Activated naive CD8-positive, alpha-beta T cell treated with anti-CD3 and anti-CD28 coated beads, Interleukin-2, amount 50 U/mL, for 16 hours (primary cell): Measurements from ENCODE around the gene GPR15.

ENCODE experiments used
- DNase-seq: peaks from one replicate; pipeline ENCODE4 v3.0.0-alpha.2; 2020; ENCODE audit warnings: low read depth, low spot score

GPR15 gene

DNA sequence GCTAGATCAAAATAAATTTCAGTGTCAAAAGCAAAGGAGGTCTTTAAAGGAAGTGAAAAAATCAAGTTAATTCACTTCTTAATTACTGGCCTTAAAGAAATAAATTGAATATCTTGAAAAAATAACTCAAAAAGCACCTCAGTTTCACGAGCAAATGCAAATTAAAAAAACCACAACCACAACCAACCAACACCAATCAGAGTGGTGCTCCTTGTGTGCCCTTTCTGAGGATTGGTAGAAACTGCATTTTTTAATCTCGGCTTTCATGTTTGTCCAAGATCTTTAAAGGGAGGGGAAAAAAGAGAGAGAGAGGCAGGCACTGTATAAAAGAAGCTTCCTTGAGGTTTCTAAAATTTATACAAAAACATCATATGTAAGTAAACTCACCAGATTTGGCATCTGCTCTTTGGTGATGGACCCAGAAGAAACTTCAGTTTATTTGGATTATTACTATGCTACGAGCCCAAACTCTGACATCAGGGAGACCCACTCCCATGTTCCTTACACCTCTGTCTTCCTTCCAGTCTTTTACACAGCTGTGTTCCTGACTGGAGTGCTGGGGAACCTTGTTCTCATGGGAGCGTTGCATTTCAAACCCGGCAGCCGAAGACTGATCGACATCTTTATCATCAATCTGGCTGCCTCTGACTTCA lies at the start of gene GPR15:
Gene GPR15 (plus strand): TSS at position 357 of the 653 bp plus-strand sequence. CDS start 56 bp downstream, at position 413.
- no peak for DNase-seq

DNA sequence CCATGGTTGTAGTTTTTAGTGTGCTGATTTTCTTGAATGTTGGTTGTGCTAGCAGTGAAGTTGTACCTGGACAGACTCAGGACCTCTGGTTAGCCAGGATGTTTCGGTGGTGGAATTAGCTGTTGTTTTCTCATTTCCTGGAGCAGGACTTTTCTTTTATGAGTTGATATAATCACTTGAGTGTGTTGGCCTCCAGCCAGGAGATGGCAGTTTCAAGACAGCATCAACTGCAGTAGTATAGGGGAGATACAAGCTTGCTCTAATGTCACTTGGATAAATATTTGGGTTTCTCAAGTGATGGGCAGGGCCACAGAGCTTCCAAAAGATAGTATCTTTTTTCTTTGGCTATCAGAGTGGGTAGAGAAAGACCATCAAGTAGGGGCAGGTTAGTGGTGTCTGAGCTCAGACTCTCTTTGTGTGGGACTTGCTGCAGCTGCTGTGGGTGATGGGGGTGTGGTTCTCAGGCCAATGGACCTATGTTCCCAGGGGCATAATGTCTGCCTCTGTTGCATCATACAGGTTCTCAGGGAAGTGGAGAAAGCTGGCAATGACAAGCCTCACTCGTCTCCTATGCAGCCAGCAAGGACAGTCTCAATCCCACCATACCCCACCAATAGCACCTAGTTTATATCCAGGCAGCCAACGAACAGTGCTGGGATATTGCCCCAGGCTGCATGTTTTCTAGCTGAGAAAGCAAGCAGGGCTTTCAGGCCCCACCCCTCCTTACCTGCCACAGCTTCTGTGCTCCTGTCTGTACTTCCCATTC lies 48.9 kb upstream of the GPR15 start:
- DNase-seq = no peak

DNA sequence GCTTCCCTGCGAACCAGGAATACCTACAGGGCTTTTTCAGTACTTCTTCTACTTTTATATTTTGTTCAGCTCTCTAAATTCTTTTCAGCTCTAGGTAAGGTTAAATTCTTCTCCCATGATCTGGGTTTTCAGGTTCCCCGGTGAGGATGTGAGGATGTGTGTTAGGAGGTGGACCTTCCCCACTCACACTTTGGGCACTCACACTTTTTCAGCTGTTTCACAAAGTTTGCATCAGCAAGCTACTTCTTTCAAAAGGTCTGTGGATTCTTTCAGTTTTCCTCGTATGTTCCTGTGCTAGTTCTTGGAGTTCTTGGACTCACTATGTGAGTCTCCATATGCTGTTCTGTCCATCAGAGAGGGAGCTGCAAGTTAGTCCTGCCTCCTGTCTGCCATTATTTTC lies 48.2 kb upstream of the GPR15 start:
- DNase-seq = no peak

DNA sequence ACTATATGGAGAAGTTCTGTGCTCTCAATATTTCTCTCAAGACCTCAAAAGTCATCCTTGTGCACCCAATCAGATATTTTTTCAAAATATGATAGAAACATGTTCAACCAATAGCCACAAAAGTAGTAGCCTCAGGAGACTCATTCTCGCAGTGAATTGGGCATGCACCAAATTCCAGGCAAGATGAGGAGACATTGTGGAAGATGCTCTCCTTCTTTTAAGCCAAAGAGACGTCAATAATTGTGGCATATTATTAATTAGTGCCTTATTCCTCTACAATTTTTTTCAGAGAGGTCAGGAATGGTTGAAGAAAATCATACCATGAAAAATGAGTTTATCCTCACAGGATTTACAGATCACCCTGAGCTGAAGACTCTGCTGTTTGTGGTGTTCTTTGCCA lies 34.4 kb upstream of the GPR15 start, which contains the start of gene OR5K2:
Gene OR5K2 (plus strand): TSS at position 301 of the 400 bp plus-strand sequence. CDS start 0 bp downstream, at position 301.
- DNase-seq = no peak

DNA sequence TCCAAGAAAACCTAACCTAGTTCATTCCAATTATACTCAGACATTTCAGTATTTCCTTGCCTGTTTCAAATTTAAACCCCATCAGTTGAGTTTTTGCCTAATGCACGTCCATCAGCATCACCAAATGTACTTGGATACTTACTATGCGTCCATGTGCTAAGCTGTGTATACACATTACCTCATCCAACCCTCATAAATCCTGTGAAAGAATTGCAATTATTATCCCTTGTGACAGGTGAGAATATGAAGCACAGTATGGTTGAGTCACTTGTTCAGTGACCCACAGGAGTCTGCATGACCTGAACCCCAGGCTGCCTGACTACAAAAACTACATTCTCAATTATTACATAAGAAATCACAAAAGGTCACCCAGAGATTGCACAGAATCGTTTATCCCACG lies 31.8 kb upstream of the GPR15 start:
- no peak for DNase-seq

DNA sequence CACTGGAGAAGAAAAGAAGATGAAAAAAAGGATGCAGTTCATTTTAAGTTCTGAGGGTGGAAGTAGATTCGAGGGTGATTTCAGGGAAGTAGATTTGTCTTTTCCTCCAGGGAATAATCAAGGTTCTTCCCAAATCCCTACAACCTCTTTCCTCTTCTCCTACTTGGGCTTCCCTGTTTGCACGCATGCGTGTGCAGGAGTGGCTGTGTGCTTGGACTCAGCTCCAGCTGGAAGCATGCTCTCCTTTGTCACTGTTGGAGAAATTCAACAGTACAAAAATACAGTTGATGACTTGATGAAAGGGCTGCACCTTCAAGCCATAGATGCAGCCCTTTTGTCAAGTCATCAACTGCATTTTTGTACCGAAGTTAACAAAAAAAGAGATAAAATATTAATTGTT lies 30.5 kb upstream of the GPR15 start:
- no peak for DNase-seq

DNA sequence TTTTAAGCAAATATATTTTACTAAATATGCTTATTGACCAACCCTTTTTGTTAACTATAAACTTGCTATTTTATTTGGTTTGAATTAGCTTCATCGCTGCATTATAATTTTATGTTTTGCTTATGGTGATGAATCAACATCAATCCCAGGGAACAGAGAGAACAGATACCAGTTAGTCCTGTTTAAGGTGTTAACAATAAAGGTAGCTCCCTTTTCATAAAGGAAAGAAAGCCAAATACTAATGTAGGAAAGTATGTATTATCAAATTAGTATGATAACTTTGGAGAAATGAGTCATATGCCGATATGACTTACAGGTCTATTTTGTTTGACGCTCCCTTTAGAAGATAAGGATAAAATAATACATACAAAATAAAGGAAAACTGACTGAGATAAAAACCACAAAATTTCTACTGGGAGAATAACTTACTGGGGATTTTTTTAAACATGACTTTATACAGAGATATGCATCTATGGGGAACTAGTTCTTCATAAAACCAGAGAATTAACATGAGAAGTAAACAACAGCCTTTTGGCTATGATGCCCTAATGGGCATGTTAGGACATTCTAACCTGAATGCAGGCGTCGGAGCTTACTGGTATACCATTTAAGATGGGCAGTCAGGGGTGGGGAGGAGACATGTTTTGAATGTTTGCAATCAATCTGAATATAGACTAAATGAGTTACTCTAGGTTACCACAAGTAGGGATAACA lies 29.8 kb upstream of the GPR15 start:
- no peak for DNase-seq

DNA sequence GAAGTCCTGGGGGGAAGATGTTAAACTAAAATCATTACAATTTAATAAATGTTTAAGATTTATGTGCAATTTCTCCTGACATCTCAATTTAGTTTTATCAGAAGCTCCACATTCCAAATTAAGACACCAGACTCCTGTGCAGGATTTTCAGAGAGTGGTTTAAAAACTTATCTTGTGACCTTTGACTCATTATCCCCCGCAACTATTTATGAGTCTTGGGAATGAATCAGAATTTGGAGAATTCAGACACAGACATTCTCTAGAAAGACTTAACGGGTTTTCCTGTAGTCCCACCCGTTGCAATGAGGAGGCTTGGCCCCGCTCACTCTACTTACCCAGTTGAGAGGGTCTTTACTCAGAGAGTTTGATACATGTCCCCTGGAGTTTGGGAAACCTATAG lies 27.2 kb upstream of the GPR15 start:
- no peak for DNase-seq

DNA sequence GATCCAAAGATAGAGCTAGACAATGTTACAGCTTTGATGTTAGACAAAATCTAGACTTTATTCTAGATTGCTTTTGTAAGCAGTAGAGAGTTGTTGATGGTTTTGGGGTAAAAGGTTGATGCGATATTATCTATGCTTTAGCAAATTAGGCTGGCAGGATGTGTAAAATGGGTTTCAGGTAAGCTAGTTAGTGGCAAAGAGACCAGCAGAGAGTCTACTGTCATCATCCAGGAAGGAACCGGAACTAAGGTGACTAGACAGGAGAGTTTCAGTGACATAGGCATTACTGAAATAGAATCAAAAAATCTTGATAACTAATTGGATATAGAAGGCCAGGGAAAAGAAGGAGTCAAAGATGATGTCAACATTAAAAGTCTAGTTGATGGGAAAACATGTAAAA lies 23.2 kb upstream of the GPR15 start:
- DNase-seq = no peak

DNA sequence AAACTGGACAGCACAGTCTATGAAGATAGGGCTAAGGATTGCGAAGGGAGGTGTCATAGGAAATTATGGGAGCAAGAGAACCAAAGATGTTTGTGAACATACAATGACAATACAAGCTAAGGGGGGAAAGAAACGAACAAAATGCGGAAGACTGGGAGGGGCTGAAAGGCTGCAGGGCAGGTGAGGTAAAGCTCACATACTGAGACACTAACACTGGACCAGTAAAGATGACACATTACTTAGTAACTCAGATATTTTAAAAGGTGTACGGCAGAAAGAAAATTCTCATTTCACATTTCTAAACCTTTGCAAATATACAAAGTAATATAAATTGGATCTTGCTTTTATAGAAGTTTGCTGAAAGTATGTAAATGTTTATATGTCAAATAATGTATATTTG lies 19.2 kb upstream of the GPR15 start:
- no peak for DNase-seq

DNA sequence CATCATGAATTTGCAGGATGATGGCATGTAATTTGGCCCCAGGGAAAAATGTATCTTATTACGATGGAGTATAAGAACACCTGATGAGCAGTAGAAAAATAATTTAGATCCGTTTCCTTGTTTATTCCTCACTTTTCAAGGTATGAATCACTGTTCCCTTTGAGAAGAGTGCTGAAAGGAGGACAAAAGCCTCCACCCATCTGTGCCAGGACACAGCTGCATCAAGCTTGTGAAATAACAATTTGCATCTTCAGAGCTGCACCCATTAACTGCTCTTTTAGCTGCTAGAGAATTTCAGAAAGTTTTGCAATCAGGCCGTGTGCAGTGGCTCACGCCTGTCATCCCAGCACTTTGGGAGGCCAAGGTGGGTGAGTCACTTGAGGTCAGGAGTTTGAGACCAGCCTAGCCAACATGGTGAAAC lies 18.7 kb upstream of the GPR15 start:
- no peak for DNase-seq

DNA sequence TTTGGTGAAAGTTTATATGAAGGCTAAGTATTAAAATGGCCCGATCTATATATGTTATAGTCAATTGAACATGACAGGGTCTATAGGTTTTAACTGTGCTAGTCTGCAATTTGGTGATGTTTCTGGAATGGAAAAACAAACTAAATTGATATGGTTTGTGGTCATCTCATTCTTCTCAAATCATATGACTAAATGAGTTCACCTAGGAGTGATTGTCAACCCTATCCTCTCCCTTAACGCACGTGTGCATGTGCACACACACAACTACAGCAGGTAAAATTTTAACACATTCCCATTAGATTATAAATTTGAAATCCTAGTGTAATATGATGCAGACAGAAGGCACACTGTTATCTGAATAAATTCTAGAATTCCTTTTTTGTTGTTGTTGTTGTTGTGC lies 18.0 kb upstream of the GPR15 start:
- no peak for DNase-seq

DNA sequence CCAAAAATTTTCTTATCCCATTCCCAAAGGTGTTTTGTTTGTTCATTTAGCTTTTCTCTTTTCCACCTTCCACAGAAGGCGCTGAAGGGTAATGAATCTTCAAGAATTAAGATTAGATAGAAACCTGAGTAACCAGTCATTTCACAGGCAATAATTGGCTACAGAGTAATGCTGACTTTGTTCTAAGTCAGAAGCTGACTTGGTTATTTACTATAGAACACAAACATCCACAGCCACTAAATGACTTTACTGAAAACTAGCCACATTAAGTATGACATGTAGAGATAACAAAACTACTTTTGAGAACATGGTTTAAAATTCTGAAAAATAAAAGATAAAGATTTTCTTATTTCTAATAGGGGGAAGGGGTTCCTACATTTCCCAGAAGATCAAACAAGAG lies 16.8 kb upstream of the GPR15 start:
- DNase-seq = no peak

DNA sequence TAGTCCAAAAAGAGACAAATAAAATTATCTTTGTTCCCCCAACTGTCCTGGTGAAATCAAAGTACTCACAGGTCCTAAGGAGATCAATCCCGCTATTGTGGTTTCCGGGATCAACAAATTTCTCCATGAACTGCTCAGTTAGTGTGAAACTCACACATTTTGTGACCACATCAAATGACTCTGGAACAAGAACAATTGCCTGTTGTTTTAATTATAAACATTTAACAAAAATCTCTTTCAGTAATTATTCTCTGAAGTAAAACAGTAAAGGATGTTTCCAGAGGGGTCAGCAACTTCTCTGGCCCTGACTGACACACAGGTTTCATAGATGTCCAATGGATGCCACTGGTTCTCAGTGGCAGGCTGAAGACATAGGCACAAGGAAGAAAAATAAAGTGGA lies 13.0 kb upstream of the GPR15 start:
- no peak for DNase-seq

DNA sequence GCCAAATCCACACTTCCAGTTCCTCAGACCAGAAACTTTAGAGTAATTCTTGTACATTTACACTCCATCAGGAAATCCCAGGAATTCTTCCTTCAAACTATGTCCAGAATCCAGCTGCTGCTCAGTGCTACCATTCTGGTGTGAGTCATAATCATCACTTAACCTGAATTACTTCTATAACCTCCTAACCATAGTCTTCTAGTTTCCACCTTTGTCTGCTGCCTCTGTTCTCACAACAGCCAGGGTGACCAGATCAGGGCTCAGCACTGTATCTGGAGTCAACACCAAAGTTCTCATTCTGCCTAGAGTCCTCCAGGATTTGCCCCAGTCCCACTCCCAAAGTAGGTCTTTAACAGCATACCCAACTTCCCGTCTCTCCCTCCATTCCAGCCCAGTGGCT lies 12.4 kb upstream of the GPR15 start:
- DNase-seq = no peak

DNA sequence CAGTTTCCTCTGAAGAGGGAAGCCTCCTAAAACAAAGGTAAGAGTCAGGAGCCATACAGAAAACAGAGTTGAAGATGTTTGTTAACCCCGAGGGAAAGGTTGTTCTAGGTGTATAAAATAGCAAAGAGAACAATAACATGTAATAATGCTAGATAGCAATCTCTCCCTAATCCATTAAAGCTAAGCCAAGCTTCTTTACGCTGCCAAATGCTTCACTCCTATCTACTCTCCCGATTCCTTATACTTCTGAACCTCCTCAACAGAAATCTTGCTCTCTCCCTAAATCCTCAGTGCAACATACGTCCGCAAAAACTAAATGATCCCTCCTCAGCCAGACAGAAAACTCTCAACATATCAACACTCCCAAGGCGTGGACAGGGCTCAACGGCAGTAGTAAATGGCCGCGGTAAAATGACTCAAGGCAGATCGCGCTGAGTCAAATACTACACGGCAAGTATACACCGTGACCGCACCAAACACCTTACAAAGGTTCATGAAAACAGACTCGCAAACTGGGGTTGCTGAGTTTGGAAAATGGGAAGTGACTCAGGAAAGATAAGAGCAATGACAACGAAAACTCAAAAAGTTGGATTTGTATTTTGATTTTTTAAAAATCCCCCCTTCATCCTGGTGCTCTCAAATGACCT lies 9.8 kb upstream of the GPR15 start:
- peak; percentile 21 for DNase-seq

DNA sequence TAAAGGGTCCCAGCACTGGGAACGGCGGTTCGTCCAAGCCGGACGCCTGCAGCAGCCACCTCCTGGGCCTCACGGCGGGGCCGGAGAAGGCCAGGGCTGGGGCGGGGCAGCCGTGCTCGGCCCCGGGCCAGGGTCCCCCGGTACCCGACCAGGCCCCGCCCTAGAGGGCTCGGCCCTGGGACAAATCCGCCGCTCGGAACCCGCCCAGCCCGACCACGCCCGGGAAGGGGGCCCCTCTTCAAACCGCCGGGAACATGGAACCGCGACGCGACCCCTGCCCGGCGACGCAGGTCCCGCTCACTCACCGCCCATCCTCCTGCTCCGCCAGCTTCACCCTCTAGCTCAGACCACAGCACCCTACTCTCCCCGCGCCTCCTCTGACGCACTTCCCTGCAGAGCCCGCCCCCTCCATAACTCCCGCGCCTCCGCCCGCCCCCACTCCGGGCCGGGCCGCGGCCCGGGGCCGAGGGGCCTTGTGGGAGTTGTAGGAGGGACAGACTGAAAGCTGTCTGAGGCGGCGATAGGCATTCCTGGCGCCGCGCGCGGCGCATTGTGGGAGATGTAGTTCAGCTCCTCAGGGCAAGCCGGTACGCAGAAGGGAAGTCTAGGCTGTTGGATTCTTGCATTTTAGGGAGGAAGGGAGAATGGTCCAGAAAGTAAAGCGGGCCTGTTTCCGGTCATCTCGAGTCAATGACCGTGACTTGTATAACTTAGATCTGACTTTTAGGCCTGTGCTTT lies 9.1 kb upstream of the GPR15 start, which contains the start of gene CLDND1:
Gene CLDND1 (minus strand): TSS at position 359 of the 738 bp plus-strand sequence. CDS start 1,478 bp downstream, outside the sequence.
- DNase-seq = peak; percentile 88

DNA sequence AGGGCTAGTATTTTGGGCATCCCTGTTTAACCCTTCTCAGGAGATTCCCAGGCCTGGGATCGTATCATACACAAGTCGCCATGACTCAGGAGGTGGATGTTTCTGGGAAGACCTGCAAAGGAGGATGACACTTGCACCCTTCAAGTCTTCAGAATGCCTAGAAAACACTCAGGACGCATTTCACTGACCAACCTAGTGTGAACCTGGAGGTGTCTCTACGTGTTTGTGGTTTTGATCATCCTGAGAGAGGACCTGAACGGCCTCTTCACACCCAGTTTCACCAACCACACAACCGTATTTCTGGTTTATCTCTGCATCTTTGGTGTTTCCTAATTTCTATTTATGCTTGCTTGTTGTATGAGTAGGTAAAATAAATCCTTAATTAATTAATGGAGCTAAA lies 6.3 kb upstream of the GPR15 start:
- DNase-seq = no peak

DNA sequence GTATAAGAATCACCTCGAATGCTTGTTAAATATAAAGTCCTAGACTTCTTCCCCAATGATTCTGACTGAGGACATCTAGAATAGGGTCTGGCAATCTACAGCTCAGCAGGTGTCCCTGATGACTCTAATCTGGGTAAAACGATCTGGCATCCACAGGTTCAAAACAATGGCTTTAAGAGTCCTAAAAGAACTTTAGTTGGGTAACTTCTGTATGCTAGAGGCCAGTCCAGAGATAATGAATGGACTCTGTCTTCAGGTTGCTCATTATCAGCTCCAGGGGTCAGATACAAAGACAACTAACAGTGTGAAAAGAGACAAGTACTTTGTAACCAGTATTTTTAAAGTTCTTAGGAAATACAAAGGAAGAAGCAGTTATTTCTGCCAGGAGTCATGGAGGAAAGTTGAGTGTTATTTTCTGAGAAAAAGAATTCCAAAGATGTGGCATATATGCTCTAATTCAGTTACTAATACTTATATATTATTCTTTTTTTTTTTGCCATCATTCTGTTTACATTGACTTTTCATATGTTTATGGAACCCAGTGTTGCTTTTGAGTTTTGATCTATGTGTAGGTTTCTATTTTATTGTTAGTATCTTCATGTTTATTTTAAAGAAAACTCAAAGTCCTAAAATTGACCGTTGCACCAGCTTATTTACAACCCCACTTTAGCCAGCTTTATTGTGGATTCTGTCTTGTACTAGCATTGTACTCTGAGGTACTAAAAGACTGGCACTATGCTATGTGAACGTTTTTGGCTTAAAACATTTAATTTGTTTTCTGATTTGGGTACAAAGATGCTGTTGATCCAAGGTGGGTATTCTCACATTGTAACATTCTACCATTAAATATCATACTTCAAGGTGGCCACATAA lies 3.1 kb upstream of the GPR15 start:
- DNase-seq = no peak

DNA sequence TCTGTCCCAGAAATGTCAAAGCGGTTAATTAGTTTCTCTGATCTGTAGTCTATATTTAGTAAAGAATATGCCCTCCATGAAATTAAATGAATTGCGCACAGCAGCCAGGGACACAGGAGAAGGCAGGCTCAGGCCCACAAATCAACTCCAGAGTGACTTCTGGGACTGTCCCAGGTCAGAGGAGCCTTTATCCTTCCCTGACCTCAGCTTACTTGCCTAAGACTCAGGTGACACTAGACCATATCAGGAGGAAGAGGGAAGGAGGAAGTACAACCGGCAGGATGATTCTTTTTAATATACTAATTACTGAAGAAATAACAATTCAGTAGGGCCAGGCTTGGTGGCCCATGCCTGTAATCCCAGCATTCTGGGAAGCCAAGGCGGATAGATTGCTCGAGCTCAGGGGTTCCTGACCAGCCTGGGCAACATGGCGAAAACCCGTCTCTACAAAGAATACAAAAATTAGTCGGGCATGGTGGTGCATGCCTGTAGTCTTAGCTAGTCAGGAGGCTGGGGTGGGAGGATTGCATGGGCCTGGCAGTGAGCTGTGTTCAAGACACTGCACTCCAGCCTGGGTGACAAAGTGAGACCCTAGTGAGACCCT lies 1.8 kb upstream of the GPR15 start:
- no peak for DNase-seq
